NCI-H1694 treated with DMSO at 0.1 percent for 48 hours (cell line): ENCODE results near the gene TMED3.
"Not testable (repeated sequence)": the region's sequence is repeated elsewhere in the genome, so short reads cannot be mapped to it uniquely, and the experiment has no call there.

Experiments
- DNase-seq: peaks from one replicate; lab custom pipeline; 2025; lab: John Stamatoyannopoulos, UW

Gene TMED3

GRCh38 chr15:79316864-79317263 lies 6.0 kb downstream of the TMED3 start:
- no peak for DNase-seq

GRCh38 chr15:79319973-79320372 lies 9.1 kb downstream of the TMED3 start:
- DNase-seq: not testable (repeated sequence)

- no peak for DNase-seq
Measured at GRCh38 chr15:79321876-79322275, 11.0 kb downstream of the TMED3 start.

GRCh38 chr15:79322306-79322705 lies 11.4 kb downstream of the TMED3 start:
- no peak for DNase-seq

GRCh38 chr15:79322945-79323344 lies 12.0 kb downstream of the TMED3 start:
- no peak for DNase-seq

GRCh38 chr15:79329171-79329611 lies 18.3 kb downstream of the TMED3 start:
- no peak for DNase-seq

DNA sequence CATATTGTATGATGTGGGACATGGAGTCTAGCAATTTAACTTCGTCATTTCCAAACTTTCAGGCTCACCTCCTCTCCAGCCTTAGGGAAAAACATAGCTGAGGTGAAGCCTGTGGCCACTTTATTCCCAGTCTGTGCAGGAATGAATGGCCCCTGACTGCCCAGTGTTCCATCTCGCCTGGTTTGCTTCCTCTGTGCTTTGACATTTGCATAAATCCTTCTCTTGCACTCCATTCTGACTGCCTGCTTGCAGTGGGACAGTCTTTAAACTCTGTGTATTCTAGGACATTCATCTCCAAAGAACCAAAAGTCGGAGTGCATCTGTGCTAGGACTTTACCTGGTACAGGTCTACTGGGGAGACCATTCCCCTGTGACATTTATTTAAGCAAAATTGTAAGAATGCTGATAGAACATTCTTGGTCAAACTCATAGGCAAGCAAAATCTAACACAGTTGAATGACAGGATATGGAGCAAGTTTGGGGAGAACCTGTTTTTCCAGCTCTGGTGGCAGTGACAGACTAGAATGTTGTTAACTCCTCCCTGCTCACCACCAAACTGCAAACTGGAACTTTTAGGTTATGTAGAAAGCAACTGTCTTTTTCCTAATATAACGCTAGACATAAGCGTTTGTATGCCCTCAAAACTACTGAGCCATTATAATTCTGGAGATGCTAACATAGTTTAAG lies 22.1 kb downstream of the TMED3 start:
- no peak for DNase-seq

- no peak for DNase-seq
Measured at GRCh38 chr15:79337591-79337990, 26.7 kb downstream of the TMED3 start.

DNA sequence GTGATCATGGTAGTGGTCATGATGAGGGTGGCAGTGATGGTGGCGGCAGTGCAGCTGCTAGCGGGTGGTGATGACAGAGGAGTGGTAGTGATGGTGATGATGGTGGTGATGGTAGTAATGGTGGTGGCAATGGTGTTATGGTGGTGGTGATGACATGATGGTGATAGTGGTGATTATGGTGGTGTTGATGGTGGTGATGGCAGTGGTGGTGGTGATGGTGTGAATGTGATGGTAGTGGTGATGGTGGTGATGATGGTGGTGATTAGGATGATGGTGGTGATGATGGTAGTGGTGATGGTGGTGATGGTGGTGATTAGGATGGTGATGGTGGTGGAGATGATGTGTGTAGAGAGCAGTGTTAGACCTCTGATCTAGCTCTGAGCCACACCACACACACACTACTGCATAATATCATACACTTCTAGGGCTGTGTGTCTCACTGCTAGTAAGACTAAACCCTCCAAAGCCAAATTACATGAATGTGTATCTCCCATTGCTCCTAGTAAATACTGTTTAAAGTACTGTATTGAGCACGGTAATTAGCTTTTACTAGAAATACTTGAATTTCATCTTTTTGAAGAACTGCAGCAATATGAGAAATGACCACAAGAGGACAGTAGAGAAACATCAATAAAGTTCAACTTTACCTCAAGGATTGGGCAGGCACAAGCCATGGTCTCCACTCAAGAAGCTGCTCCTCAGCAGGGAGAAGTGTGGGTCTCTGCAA lies 28.8 kb downstream of the TMED3 start:
- DNase-seq: peak; percentile 24

DNA sequence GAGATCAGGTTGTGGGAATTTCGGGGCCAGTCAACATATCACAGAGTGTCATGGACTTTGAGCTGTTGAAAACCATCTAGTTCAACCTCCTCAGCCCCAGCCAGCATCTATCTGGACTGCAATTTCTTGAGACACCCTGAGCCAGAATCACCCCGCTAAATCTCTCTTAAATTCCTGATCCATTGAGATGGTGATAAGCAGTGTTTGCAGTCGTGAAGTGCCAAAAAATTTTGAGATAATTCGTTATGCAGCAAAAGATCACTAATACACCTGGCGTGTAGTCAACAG lies 29.3 kb downstream of the TMED3 start:
- DNase-seq: no peak

DNA sequence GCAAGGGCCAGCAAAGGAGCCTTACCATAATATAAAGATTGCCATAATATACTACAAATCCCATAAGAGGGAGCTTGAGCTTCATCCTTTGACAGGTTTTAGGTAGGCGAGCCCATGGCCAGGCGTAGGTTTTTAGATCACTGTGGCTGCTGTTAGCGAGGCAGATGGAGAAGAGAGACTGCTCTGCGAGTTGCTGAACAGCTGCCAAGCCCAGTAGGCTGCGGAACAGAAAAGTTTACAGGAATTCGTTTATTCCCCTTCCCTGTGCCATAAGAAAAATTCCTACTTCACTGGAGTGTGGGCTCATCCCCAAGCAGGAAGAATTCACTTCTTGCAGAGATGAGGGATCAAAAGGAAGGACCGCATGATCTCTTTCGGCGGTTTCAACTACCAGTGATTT lies 30.5 kb downstream of the TMED3 start:
- DNase-seq: peak; percentile 6

- no peak for DNase-seq
Measured at GRCh38 chr15:79349525-79349924, 38.6 kb downstream of the TMED3 start.

- no peak for DNase-seq
Measured at GRCh38 chr15:79352206-79352605, 41.3 kb downstream of the TMED3 start.

GRCh38 chr15:79357566-79357965 lies 46.7 kb downstream of the TMED3 start:
- DNase-seq: no peak

GRCh38 chr15:79358069-79358468 lies 47.2 kb downstream of the TMED3 start:
- DNase-seq: no peak

GRCh38 chr15:79364571-79365240 lies 53.8 kb downstream of the TMED3 start:
- DNase-seq: no peak

DNA sequence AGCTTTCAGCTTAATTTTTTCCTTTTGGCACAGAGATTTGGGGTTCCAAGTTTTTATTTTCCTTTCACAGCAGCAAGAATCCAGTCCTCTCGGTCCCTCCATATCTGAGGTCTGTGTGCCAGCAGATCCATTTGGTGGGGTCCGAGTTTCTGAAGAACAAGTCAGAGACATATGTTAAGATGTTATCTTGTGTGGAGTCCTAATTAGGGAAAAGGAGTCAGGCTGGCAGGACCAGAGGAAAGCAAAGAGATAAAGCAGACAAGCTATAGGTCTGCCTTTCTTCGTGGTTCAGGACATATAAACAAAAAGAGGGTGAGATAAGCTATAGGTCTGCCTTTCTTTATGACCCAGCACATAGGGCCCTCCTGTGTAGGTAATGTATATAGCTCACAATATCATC lies 54.9 kb downstream of the TMED3 start:
- no peak for DNase-seq

DNA sequence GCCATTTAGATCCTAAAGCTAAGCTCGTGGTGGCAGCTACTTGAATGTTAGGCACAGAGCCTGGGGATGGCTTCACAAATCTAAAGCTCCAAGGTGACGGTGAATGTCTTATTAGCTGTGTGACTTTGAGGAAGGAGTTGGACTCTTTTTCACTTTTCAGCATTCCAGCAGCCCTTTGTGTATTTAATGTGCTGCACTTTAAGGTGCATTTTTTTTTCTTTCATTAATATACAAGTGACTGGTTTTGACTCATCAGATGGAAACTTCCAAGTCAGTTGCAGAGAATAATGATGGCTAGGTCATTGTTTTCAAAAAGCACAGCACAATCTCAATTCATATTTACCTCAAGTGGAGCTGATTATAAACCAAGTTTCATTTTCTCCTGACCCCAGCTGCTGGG lies 55.8 kb downstream of the TMED3 start:
- DNase-seq: no peak

DNA sequence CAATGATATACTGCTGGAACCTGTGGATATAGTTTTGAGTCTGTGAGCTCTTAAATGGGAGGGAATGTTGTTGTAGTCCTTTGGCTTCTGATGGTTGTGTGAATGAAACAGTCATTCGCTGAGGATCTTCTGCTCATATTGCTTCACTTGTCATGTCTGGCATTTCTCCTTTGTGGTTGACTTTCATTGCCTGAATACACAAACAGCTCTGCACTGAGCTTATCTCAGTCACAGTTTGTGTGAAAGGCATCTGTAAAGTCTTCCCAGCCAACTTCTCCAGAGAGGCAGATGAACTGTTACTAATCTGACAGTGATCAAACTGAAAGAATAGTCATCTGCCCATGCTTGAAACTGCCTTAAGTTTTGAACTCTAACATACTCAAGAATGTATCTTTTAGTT lies 59.8 kb downstream of the TMED3 start:
- DNase-seq: no peak

DNA sequence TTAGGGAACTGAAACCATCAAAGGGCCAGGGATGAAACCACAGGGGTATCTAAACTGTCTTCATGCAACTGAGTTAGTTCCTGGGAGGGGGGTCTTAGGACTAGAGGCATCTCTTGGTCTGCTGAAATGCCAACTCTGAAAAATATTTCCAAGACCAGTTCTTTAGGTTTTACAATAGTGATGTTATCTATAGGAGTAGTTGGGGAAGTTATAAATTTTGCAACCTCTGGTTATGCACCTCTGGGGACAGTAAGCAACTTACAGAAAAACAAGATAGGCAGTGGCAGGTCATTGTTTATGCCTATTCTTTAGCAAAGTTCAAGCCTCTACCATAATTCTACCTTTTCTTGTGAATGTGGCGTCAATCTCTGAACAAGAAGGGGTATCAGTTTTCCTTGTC lies 60.7 kb downstream of the TMED3 start:
- no peak for DNase-seq

- DNase-seq: no peak
Measured at GRCh38 chr15:79372428-79372827, 61.5 kb downstream of the TMED3 start.
